T-helper 2 cell treated with Interferon-gamma antibody and Interleukin-4, amounts not matched to agents 100 ng/mL and 5 ng/mL, for 36 hours (primary cell): ENCODE results near the gene CTH. TPM values are rescaled to one million over a fixed set of nuclear protein-coding genes. Genes with fewer than 3 reads are reported as not detected.

Experiments used
- intact Hi-C: fragments of 100-400 bp; cut with micrococcal nuclease; formaldehyde crosslinking; loops from one replicate; pipeline ENCODE4 v1.15.1; 2023
- total RNA-seq: library from RNA; stranded (reverse); gene quantifications from 2 replicates; pipeline ENCODE4 v1.2.3, GENCODE V29; 2022

Gene CTH
- total RNA-seq, 1 donor from 2014 or later: 5.4 TPM

DNA sequence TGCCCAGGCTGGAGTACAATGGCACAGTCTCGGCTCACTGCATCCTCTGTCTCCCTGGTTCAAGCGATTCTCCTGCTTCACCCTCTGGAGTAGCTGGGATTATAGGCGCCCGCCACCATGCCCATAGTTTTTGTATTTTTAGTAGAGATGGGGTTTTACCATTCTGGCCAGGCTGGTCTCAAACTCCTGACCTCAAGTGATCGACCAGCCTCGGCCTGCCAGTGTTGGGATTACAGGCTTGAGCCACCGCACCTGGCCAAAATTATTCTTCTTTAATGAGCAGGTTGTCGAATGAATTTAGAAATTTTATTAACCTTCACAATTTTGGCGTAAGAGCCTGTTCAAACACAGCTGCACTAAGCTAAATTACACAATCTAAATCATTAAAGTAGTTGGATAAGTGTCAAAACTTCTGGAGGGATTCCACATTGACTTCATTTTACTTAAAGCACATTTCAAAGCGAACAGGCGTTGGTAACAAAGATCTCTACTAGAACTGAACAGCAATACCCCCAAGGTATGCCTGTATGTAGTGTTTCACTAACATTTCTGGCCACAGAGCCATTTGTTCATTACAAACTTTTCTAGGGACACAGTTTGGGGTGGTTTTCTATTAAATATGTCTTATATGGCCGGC, 5.2 kb upstream of the CTH start:
- intact Hi-C loops: no loop called here

DNA sequence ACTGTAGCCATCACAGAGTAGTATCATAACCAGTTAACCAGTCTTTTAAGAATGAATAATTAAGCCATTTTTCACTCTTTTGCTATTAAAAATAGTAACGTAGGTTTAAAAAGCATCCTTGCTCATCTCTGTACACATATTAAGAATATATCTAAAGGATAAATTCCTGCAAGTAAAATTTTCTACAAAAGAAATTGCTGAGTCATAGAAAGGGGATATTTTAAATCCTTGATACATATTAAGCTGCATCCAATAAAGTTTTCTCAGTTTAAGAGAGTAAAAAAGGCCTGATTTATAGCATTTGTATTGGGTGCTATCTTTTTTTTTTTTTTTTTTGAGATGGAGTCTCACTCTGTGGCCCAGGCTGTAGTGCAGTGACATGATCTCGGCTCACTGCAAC, 1.9 kb upstream of the CTH start:
- intact Hi-C loops: no loop called here

DNA sequence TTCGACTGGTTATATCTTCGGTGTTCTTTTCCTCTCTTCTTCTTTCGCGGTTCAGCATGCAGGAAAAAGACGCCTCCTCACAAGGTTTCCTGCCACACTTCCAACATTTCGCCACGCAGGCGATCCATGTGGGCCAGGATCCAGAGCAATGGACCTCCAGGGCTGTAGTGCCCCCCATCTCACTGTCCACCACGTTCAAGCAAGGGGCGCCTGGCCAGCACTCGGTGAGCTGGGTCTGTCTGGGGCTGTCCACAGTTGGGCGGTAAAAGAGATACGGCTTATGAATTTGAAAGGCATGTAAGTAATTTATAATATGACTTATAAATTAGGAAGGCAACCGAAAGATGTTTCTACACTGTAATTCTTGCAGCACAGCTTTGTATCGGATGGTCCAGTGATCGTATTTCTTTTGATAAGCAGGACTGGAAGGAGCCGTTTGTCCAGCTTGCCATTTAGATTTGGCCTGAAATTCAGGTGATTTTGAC, 334 bp downstream of the CTH start:
- intact Hi-C loops: loop anchor here (1.0 to 10.0 kb wide), 6 partner anchors 57 to 1914 kb away; partner anchors contain the start of genes ANKRD13C, DEPDC1, LRRC40 and PTGER3

DNA sequence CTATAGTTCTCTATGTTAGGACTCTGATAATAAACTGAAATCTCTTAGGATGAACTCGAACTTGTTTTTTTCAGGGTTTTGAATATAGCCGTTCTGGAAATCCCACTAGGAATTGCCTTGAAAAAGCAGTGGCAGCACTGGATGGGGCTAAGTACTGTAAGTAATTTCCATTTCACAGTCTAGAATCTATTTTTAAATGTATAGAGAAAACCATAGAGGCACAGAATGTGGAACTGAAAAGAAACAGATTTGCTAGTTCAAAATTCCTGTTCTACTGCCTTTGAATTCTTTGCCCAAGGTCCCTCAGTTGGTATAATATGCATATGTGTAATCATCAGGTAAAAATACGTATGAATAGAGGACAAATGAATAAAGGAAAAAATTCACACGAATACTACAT, 4.8 kb downstream of the CTH start:
- intact Hi-C loops: loop anchor here (10.0 kb wide), 1 partner anchor 629 kb away; the partner anchor contains the start of gene PTGER3

DNA sequence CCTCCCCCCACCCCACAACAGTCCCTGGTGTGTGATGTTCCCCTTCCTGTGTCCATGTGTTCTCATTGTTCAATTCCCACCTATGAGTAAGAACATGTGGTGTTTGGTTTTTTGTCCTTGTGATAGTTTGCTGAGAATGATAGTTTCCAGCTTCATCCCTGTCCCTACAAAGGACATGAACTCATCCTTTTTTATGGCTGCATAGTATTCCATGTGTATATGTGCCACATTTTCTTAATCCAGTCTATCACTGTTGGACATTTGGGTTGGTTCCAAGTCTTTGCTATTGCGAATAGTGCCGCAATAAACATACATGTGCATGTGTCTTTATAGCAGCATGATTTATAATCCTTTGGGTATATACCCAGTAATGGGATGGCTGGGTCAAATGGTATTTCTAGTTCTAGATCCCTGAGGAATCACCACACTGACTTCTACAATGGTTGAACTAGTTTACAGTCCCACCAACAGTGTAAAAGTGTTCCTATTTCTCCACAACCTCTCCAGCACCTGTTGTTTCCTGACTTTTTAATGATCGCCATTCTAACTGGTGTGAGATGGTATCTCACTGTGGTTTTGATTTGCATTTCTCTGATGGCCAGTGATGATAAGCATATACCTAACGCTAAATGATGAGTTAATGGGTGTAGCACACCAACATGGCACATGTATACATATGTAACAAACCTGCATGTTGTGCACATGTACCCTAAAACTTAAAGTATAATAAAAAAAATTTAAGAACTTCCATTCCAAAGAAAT, 8.1 kb downstream of the CTH start:
- intact Hi-C loops: loop anchor here (10.0 kb wide), 1 partner anchor 626 kb away; the partner anchor contains the start of gene PTGER3

DNA sequence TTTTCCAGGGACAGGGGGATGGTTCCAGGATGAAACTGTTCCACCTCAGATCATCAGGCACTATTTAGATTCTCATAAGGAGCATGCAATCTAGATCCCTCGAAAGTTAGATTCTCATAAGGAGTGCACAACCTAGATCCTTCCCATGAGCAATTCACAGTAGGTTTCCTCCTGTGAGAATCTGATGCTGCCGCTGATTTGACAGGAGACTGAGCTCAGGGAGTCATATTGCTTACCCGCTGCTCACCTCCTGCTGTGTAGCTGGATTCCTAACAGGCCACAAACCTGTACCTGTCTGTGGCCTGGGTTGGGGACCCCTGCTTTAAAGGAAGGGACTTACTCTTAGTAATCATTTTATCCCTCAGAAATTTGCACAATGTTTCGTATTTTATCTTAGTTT, 9.3 kb downstream of the CTH start:
- intact Hi-C loops: no loop called here

DNA sequence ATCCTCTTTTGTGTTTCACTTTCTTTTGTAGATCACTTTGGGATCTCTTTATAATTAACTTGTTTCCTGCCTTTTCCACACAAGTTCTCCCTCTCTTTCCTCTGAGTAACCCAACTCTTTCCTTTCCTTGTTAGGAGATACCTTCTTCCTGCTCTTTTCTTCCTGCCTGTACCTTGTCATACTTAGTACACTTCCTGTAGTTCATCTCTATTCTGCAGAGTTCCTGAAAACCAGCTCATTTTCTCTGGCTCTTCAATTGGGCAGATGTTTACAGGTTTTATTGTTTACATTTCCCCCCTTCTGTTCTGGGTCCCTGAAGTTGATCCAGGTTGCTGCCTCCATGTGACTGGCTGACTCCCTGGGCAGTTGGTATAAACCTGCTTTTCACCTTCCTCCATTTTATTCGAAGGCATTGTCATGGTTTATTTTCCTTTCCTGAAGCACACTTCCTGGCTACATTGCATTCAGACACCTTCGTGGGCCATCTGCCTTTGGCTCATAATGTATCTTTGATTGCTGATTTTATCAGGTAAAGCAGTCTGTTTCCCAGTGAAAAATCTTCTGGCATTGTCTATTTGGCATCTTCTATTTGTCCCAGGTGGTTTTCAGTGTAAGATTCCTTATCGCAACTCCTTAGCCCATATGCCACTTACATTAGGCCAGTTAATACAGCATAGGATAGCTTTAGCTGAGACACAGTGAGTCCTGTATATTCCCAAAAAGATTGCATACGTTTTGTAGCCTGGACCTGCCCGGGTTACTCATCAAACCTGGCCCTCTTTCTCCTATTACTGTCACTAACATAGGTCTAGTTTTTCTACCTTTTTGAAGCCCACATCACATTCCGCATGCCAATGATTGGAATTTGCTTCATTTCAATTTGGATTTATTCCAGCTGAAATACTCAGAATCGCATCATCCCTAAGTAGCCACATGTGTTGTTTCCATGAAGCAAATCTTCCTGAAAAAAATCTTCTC, 15.4 kb downstream of the CTH start:
- intact Hi-C loops: no loop called here

DNA sequence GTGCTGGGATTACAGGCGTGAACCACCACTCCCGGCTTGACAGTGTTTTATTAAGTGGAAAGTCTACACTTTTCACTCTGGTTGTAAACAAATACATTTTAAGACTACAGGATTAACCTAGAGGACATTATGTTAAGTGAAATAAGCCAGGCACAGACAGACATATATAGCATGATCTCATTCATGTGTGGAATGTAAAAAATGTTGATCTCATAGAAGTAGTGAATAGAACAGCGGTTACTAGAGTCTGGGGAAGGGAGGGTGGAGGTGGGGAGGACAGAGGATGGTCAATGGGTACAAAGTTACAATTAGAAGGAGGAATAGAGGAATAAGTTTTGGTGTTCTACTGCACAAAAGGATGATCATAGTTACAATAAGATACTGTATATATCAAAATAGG, 16.9 kb downstream of the CTH start:
- intact Hi-C loops: no loop called here

DNA sequence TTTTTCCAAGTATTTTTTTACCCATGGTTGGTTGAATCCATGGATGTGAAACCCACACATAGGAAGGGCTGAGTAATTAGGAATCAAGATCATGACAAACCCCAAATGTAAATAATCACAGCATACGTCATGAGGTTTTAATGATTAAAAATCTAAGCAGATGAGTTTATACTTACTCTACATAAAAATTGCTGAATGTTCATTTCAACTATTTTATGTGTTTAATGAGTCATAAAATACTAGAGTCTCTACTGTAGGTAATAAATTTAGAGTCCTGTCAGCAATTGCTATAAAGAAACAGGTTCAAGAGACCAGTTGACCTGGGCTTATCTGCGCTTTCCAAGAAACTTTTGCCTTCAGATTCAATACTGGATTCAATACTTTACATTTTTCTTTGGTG, 18.2 kb downstream of the CTH start:
- intact Hi-C loops: no loop called here

DNA sequence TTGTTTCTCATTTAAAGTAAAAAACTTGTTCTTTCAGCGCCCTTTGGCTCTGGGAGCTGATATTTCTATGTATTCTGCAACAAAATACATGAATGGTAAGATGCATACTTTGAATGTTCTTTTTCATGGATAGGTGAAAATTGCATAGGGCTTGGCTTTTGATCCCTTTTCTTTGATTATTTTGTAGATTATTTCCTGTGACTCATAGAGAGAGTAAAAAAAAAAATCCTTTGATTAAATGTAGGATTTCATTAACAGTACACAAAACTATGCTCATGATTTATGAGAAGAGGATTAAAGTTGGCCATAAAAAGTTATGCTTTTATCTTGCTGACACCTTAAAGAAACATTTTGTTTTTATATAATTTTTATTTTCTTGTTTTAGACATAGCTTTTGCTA, 18.7 kb downstream of the CTH start:
- intact Hi-C loops: no loop called here

DNA sequence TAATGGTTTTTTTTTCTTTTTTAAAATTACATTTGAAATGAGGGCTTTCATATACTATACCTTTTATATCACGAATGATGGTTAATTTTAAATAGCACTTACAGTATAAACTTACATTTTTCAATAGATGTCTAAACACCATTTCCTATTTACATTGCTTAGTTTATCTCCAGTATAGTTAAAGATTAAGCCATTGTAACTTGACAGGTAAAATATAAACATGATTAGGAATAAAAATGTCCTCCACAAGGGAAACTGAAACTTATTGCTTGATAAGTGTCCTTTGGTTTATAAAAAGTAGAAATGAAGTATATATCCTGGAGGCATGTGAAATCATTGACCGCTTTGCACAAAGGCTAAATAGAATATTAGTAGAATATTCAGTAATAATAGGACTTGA, 20.2 kb downstream of the CTH start:
- intact Hi-C loops: no loop called here

DNA sequence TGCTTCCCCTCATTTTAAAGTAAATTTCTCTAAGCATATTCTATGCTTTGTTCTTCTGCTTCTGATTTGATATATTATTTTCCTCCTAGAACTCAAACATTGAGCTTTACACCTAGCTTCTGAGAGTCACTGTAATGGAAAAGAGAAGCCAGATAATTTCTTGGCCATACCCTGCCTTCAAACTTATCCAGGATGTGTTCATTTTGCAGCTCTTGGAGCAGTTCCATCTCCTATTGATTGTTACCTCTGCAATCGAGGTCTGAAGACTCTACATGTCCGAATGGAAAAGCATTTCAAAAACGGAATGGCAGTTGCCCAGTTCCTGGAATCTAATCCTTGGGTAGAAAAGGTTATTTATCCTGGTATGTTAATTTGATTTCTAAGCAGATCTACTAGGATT, 20.8 kb downstream of the CTH start:
- intact Hi-C loops: no loop called here

DNA sequence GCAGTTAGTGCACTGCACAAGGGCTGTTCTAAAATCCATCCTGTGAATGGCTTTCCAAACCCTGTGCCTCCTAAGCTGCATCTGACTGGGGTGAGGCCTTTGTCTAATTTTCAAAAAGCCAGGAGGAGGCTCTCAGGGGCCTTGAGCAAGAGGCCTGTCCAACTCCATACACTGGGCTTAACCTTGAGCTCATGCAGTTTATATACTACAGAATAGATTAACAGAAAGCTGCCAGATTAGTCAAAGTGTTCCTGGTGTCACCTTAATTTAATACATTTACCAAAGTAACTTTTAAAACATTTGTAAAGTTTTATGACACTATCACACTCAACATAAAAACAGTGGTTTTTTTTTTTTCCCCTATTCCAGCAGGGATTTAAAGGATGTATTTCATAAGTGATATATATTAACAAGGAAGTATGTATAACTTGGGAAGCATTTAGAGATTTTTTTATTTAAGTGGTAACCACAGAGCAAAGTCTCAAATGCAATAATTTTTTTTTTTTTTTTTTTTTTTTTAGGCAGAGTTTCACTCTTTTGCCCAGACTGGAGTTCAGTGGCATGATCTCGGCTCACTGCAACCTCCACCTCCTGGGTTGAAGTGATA, 23.3 kb downstream of the CTH start:
- intact Hi-C loops: no loop called here

DNA sequence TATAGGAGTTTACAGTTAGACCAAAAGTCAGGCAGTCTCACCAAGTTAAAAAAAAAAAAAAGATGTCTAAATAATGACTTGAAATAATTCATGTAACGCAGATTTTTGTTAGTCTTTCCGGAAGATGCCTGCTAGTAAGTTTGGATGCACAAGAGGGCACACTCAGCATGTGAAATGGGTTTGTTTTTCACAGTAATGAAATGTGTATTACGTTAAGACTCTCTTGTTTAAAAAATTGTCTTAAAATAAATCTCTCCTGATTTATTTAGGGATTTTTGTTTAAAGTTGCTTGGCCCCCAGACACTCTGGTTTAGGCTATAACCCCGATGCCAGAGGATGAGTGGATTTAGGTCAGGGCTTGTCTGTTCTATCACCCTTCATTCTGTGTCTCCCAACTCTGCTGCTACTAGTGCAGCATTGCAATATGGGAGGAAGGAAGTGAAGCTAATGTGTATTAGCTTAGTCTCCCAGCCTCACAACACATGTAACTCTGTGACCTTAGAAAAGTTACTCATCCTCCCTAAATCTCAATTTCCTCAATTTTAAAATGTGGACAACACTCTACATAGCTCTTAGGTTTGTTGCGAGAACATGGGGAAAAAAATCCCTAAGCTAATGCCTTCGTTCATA, 25.7 kb downstream of the CTH start:
- intact Hi-C loops: no loop called here

DNA sequence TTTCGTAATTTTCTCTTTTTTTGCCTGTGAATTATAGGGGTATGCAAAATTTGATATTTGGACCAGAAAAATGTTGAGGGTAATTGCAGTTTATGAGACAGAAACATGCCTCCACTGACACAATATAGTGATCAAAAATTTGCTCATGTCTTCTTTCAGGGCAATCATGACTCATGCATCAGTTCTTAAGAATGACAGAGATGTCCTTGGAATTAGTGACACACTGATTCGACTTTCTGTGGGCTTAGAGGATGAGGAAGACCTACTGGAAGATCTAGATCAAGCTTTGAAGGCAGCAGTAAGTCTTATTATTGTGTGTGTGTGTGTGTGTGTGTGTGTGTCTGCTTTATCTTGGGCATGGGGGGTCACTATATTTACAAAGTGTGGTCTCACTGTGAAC, 27.5 kb downstream of the CTH start:
- intact Hi-C loops: no loop called here

DNA sequence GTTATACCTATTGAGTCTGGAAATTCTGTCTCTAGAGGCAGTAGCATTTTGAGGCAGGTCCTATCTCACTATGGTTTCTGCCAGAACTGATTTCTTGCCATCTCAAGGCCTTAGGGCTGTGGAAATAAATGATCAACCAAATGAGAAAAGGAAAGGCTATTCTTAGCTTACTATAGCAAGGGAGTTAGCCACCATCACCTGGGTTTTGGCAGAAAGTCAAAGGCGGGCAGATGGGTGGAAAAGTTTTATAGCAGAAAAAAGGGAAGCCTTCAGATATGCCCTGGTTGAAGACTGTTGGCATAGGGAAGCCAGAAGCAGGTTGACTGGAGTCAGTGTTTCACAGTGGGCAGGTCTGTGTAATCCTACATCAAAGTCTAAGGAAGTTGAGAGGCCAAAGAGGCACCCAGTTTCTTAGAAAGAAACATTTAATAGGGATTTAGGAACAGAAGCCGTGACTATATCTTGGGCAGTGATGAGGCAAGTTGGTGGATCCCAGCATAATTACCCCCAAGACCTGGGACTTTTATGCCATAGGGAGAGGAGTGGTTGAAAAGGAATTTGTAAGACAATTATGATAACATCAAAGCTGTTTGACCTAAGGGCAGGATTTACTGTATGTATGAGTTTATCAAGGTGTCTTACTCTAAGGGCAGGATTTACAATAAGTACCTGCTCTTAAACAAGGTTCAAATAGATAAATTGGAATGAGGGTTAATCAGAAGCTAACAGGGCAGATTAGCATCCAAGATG, 29.7 kb downstream of the CTH start:
- intact Hi-C loops: no loop called here

DNA sequence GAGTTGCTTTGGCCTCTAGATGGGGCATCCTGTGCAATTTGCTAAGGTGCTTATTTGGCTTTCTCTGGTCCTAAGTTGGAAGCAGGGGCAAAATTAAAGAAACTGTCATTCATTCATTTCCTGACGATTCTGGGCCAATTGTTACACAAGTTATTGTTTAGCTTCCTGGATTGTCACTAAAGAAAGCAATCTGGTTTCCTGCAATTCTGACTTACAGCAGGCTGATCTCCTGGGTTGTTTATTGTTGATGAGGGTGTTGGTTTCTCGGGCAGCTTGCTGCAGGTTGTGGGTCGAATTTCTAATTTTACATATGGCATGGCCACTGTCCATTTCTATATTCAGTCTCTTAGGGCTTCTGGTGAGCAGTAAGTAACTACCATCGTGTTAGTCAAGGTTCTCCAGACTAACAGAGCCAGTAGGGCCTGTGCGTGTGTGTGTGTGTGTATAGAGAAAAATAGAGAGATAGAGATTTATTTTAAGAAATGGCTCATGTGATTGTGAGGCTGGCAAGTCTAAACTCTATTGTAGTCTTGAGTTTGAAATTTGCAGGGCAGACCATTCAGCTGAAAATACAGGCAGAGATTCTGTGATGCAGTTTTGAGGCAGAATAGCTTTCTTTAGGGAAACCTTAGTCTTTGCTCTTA, 30.4 kb downstream of the CTH start:
- intact Hi-C loops: no loop called here

DNA sequence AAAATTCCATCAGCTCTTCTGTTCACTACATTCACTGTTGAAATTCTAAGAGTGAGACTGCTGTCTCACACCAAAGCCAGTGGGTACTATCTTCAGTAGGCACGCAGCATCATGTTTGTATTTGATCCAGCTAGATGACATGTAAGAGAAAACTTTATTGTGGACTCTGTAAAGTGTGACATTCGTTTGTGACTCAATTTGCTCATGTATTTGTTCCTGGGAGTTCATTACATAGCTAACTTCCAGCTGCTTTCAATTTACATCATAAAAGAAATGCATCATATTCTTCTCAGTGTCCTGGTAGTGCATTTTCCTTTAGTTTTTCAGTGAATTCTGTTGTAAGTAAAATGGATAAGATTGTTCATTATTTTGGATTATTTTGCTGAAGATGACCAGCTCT, 31.4 kb downstream of the CTH start:
- intact Hi-C loops: no loop called here

DNA sequence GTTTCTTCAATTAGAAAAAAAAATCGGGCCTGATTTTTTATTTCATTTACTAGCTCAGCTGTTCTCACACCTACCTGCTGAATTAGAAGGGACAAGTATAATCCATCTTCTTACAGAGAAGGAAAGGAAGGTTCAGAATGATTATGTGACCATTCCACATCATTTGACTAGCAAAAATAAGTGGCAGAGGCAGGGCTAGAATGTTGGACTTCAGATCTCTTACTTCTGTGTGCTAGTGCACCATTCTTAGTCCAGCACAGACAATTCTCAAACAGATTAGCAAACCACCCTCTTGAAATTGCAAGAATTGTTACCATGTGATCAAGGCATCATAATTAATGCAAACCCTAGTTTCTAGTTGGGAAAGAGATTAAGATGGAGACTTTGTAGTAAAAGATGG, 32.7 kb downstream of the CTH start:
- intact Hi-C loops: no loop called here

DNA sequence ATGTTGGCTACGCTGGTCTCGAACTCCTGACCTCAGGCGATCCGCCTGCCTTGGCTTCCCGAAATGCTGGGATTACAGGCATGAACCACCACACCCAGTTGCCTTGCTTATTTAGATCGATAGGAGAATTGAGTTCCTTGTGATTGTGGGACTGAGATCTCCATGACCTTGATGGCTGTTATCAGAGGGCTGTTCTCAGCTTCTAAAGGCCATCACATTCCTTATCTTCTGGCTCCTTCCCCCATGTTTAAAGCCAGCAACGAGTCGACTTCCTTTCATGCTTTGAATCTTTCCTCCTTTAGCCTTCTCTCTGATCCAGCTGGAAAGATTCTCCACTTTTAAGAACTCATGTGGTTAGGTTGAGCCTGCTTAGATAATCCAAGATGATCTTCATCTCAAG, 38.0 kb downstream of the CTH start:
- intact Hi-C loops: no loop called here
